NCI-H82 treated with DMSO at 0.1 percent for 48 hours (cell line): ENCODE measurements around the gene RFXANK.
A peak's percentile ranks its signal among the peaks of the same experiment; 100 is the strongest.

ENCODE experiments used
- DNase-seq: peaks from one replicate; lab custom pipeline; 2025; ENCODE audit not compliant: unreplicated experiment; lab: John Stamatoyannopoulos, UW

RFXANK gene

DNA sequence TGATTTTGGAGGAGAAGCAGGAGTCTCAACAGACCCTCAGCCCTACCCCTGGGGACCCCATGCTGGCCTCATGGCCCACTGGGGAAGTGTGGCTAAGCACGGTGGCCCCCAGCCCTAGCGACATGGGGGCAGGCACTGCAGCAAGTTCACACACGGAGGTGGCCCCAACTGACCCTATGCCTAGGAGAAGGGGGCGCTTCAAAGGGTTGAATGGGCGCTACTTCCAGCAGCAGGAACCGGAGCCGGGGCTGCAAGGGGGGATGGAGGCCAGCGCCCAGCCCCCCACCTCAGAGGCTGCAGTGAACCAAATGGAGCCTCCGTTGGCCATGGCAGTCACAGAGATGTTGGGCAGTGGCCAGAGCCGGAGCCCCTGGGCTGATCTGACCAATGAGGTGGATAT lies 34.6 kb downstream of the RFXANK start:
- no peak for DNase-seq

- DNase-seq, result no peak
Measured at GRCh38 chr19:19227217-19227616, 35.2 kb downstream of the RFXANK start.

DNA sequence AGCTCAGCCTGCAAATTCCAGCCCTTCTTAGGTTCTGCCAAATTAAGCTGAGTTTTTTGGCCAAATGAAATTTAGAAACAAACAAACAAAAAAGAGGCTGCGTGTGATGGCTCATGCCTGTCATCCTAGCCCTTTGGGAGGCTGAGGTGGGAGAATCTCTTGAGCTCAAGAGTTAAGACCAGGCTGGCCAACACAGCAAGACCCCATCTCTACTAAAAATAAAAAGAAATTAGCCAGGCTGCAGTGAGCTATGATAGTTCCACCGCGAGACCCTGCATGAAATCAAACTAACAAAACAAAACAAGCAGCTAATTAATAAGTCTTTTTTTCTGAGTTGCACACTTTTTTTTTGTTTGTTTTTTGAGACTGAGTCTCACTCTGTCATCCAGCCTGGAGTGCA lies 37.6 kb downstream of the RFXANK start:
- no peak for DNase-seq

- peak; percentile 99 for DNase-seq
Measured at GRCh38 chr19:19230999-19231398, 38.9 kb downstream of the RFXANK start.

- DNase-seq, result peak; percentile 67
Measured at GRCh38 chr19:19232261-19232721, 40.2 kb downstream of the RFXANK start.

- DNase-seq, result no peak
Measured at GRCh38 chr19:19234220-19234816, 42.3 kb downstream of the RFXANK start.

GRCh38 chr19:19236173-19236572 lies 44.1 kb downstream of the RFXANK start:
- DNase-seq, result no peak

GRCh38 chr19:19238126-19238894 lies 46.3 kb downstream of the RFXANK start:
- no peak for DNase-seq

- DNase-seq, result no peak
Measured at GRCh38 chr19:19239675-19240074, 47.6 kb downstream of the RFXANK start.

DNA sequence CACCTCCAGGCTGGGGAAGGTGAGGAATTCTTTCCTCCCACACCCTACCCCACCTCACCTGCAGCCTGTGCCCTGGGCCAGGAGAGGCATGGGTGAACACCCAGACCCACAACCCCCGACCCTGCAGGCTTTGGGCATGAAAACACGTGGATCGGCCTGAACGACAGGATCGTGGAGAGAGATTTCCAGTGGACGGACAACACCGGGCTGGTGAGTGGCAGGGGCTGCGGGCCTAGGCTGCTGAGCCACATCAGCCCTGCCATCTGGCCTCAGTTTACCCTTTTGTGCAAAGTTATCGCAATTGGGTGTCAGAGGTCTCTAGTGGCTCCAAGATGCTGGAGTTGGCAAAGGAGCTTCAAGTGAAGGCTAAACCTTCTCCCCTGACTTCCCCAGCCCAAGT lies 48.4 kb downstream of the RFXANK start:
- no peak for DNase-seq

GRCh38 chr19:19250196-19250801 lies 58.2 kb downstream of the RFXANK start:
- DNase-seq, result no peak
